Measurements from ENCODE around the gene BIRC2.

The BIRC2 gene

DNA sequence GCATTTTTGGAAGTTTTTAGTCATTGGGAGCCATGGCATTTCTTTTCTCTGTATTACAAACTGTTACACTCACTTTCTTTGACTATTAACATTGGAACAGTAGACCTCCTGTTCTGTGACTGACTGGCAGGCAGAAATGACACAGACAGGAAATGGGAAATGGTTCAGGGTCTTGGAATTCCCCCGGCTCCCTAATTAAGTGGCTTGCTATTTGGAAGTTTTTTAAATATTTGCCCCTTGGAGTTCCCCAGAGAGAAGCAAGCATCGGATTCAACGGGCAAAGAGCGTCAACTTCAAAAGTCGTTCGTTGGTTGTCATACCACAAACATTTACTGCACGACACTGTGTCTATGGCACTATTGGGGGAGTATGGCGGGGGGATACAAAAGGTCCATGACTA, 1.1 kb upstream of the BIRC2 start:
- ChIA-PET POLR2A (ENCODE audit: low non-redundant PET) (no interaction called here), CTCF (interaction anchor here (0.8 kb wide), 1 partner anchor 485 kb away, joined by 3 read pairs; no protein-coding TSS in a partner anchor)
- peak; percentile 19 for DNase-seq (ENCODE audit: low spot score)
- TF ChIP-seq, protein P1, sequence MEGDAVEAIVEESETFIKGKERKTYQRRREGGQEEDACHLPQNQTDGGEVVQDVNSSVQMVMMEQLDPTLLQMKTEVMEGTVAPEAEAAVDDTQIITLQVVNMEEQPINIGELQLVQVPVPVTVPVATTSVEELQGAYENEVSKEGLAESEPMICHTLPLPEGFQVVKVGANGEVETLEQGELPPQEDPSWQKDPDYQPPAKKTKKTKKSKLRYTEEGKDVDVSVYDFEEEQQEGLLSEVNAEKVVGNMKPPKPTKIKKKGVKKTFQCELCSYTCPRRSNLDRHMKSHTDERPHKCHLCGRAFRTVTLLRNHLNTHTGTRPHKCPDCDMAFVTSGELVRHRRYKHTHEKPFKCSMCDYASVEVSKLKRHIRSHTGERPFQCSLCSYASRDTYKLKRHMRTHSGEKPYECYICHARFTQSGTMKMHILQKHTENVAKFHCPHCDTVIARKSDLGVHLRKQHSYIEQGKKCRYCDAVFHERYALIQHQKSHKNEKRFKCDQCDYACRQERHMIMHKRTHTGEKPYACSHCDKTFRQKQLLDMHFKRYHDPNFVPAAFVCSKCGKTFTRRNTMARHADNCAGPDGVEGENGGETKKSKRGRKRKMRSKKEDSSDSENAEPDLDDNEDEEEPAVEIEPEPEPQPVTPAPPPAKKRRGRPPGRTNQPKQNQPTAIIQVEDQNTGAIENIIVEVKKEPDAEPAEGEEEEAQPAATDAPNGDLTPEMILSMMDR (conservative IDR thresholded peaks at IDR 0.05; ENCODE audit: low read depth): no peak
- no peak overlapping the region for H3K27ac ChIP-seq

DNA sequence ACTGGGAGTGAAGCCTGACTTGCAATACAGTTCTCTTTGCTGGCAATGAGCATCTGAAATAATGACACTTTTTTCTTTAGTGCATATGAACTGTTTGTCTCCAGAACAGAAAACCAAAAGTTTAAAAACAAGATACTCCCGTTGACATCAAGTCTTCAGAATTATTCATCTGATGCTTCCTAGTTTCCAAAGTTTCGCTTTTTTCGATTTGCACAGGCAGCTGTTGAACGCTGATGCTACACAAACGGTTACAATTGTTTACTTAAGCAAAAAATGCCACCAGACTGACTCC, 612 bp upstream of the BIRC2 start:
- DNase-seq (ENCODE audit: low spot score): no peak
- ChIA-PET POLR2A (ENCODE audit: low non-redundant PET) (no interaction called here), CTCF (no interaction called here)
- H3K27ac ChIP-seq: peak overlapping the region; percentile 98
- TF ChIP-seq, protein P1 (conservative IDR thresholded peaks at IDR 0.05; ENCODE audit: low read depth): no peak

DNA sequence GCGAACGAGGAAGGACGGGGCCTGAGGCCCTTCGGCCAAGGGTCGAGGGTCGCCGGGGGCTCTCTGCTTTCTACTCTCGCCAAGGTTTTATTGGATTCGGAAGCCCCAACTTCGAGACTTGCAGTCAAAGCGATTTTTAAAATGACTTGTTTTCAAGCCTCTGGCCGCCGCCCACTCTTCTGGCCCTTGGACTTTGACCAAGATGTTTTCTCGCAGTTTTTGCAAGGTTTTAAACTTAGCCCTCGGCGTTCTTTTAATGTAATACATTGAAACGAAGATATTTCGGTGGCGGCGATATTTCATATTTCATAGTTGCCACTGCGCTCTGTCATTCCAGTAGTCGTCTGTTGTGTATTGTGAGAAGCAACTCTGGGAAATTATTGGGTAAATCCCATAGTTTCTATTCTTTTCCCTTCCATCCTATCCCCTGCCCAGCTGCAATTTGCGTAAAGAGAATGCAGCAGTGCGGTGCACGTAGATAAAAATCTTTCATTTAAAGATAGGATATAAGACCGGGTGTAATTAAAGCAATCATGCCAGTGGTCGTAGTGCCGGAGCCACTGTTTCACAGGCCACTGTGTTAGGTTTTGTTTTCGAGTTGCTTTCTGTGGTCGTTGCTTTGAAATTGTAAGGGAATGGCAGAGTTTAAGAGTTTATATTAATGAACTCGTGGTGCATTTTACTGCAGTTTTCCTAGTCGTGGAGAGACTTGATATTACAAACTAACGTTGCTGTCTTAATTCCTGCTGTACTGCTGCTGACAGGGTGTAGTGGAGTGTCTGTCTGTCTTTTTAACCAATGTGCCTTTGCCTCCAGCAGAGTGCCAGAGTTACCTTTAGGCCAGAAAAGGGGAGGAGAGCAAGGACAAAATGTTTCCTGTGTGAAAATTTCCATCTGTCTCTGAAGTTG, 702 bp downstream of the BIRC2 start:
- ChIA-PET POLR2A (ENCODE audit: low non-redundant PET) (no interaction called here), CTCF (no interaction called here)
- peak overlapping the region; percentile 98 for H3K27ac ChIP-seq
- peak; percentile 9 for DNase-seq (ENCODE audit: low spot score)
- TF ChIP-seq, protein P1 (conservative IDR thresholded peaks at IDR 0.05; ENCODE audit: low read depth): no peak

DNA sequence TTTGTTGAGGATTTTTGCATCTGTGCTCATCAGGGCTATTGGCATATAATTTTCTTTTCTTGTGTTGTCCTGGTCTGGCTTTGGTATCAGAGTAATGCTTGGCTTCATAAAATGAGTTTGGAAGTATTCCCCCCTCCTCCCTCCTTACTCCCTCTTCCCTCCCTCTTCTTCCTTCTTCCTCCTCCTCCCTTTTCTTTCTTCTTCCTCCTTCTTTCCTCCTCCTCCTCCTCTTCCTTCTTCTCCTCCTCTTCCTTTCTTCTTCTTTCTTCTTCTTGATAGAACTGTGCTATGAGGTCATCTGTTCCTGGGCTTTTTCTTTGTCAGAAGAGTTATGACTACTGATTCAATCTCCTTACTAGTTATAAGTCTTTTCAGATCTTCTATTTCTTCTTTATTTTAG, 10.1 kb downstream of the BIRC2 start:
- ChIA-PET POLR2A (ENCODE audit: low non-redundant PET) (no interaction called here), CTCF (no interaction called here)
- no peak for DNase-seq (ENCODE audit: low spot score)
- TF ChIP-seq, protein P1 (conservative IDR thresholded peaks at IDR 0.05; ENCODE audit: low read depth): no peak
- no peak overlapping the region for H3K27ac ChIP-seq

DNA sequence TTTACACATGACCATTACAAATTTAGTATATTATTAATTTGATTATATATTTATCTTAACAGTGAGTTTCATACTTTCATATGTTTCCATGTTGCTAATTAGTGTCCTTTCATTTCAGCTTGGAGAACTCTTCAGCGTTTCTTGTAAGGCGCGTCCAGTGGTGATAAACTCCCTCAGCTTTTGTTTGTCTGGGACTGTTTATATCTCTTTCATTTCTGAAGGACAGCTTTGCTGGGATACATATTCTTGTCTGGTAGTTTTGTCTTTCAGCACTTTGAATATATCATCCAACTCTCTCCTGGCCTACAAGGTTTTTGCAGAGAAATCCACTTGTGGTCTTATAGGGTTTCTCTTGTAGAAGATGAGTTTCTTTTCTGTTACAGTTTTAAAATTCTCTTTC, 12.4 kb downstream of the BIRC2 start:
- ChIA-PET POLR2A (ENCODE audit: low non-redundant PET) (no interaction called here), CTCF (interaction anchor here (0.6 to 1.1 kb wide), 3 partner anchors 18 to 927 kb away, joined by 3 read pairs; no protein-coding TSS in a partner anchor)
- TF ChIP-seq, protein P1 (conservative IDR thresholded peaks at IDR 0.05; ENCODE audit: low read depth): no peak
- DNase-seq (ENCODE audit: low spot score): no peak
- no peak overlapping the region for H3K27ac ChIP-seq

DNA sequence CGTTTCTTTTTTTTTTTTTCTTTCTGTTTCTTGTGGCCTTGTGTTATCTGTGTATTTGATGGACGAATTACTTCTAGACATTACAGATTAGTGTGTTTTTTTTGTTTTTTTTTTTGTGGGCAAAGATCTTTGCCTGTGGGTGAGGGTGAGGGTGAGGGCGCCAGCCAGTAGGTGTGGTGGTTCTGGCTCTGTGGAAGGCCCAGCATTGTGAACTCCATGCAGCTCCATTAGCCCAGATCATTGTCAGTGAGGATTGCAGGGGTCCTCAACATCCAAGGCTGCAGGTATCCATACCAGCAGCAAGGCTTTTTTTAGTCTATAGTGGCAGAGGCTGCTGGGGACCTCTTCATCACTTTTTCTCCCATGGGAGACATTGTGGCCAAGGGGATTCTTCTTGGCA, 13.7 kb downstream of the BIRC2 start:
- POLR2A ChIA-PET (ENCODE audit: low non-redundant PET): no interaction called here
- CTCF ChIA-PET: no interaction called here
- DNase-seq (ENCODE audit: low spot score): no peak

More for the DNA sequence above, 13.7 kb downstream of the BIRC2 start:
- no peak overlapping the region for H3K27ac ChIP-seq
- TF ChIP-seq, protein P1 (conservative IDR thresholded peaks at IDR 0.05; ENCODE audit: low read depth): no peak
